Stomach smooth muscle (tissue), 2 donors: ENCODE measurements around the gene TBXAS1.

Source experiments
- H3K27ac ChIP-seq: one replicate; pipeline ENCODE4 v1.7.0; 2013; ENCODE audit warnings: mild to moderate bottlenecking, low read length, inconsistent platforms
- H3K27me3 ChIP-seq, 2 donors: one replicate each; pipeline ENCODE4 v1.7.0; 2013; ENCODE audit warnings: low read length in 2 of 2; ENCODE audit not compliant: insufficient read depth in 2 of 2, control insufficient read depth in 1 of 2
- H3K36me3 ChIP-seq, 2 donors: one replicate each; pipeline ENCODE4 v1.7.0; 2013; ENCODE audit warnings: low read length in 2 of 2; ENCODE audit not compliant: control insufficient read depth in 2 of 2, insufficient read depth in 2 of 2
- H3K4me1 ChIP-seq: one replicate; pipeline ENCODE4 v1.7.0; 2013; ENCODE audit warnings: low read length; ENCODE audit not compliant: control insufficient read depth, insufficient read depth
- H3K4me3 ChIP-seq, 2 donors: one replicate each; pipeline ENCODE4 v1.7.0; 2013; ENCODE audit warnings: low read length in 2 of 2
- H3K9ac ChIP-seq, 2 donors: one replicate each; pipeline ENCODE4 v1.7.0; 2013; ENCODE audit warnings: low read length in 2 of 2, mild to moderate bottlenecking in 1 of 2
- H3K9me3 ChIP-seq, 2 donors: one replicate each; pipeline ENCODE4 v1.7.0; 2013; ENCODE audit warnings: low read length in 2 of 2; ENCODE audit not compliant: control insufficient read depth in 2 of 2
- donor health status: healthy.
- donor health status: Pancreatic carcinoma.

Gene TBXAS1

DNA sequence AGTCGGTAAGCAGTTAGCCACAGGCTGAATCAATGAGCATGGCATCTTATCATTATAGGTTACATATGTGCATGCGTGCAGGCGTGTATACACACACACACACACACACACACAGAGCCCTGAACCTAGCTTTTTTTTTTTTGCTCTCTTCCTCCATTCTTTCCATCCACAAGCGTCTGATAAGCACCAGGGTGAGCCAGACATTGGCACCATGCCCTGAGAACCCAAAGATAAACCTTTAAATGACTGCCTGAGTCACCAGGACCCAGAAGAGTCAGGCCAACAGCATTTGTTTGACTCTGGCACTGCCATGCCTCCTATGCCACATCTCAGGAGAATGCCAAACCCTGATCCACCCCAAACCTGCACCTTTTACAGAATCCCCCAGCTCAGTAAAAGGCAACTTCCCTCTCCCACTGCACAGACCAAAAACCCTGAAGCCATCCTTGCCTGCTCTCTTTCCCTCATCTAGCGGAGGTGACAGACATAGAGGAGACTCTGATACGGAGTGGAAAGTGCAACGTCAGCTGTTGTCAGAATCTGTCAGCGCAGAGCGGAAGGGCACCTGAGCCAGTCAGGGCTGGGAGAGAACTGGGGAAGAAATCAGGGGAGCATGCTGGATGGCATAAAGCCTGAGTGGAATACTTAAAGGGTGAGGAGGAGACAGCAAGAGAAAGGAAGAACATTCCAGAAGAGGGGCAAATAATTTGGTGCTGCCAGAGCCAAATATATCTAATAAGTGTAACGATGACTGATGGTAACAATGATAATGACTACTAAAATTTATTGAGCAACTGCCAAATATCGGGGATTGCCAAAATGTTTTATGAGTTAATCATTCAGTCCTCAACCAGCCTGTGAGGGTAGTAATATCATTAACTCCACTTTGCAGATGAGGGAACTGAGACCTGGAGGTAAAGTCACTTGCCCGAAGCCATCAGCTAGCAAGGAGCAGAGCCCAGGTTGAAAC, 230.5 kb downstream of the TBXAS1 start:
- H3K36me3 ChIP-seq = peaks cover 0 to 4% of the 10 kb centered on the region in 2 donors
- no peak overlapping the region for H3K9ac ChIP-seq
- no peaks in the 10 kb centered on the region for H3K27me3 ChIP-seq
- H3K4me3 ChIP-seq = no peak overlapping the region
- H3K9me3 ChIP-seq = no peaks in the 10 kb centered on the region
- H3K27ac ChIP-seq = no peak overlapping the region
- peaks cover 26% of the 10 kb centered on the region for H3K4me1 ChIP-seq

DNA sequence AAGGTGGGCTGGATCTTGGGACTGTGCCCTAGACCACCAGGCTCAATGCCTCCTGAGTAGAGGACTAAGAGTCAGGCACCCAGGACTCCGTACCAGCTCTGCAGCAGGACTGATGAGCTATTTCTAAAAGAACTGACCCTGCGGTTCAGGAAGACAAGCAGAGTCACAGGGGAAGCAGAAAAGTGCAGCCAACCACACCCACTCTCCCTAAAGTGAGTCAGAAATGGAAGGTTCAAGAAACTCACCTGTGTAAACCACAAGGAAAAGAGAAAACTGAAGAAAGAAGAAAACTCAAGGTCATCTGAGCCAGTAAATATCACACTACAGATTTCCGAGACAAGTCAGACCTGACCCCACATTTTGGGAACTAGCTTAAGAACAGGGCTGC, 231.2 kb downstream of the TBXAS1 start:
- Histone ChIP-seq H3K4me3 (no peak overlapping the region), H3K9me3 (no peaks in the 10 kb centered on the region), H3K27ac (no peak overlapping the region), H3K27me3 (no peaks in the 10 kb centered on the region), H3K36me3 (peaks cover 0 to 4% of the 10 kb centered on the region in 2 donors), H3K9ac (no peak overlapping the region), H3K4me1 (peaks cover 26% of the 10 kb centered on the region)

DNA sequence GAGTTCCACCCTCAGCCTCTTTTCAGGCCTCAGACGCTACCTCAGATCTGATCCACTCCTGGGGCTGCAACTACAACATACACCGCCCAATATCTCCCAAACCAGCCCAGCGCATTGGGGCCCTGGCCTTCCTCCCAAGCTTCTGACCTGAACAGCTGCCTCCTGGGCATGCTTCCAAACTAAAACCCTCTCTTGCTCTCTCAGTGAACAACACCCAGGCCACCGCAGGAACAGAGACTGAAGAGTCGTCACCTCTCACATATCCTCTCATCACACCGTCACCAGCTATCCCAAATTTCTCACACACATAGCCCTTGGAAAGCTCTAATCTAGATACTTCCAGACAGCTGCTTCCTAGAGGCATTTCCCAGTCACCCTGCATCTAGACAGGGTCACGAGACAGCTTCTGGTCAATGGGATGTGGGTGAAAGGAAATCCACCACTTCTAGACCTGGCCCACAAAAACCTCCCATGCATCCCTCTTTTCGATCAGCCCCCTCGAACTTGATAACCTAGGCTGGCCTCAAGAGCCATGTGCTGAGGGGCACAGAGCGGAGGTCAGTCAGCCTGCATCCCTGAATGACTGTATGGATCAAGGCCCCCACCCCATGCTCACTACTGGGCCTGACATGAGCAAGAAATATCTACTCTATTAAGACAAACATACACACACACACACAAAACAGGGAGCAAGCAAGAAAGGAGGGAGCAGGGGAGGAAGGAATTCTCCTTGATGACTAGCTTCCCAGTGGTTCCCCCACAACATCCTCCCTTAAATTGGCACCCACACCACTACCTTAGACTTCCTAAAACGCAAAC, 231.9 kb downstream of the TBXAS1 start:
- peak overlapping the region; percentile 85 to 86 for H3K4me3 ChIP-seq

GRCh38 chr7:140061607-140061930, 232.5 kb downstream of the TBXAS1 start:
- peak overlapping the region; percentile 31 for H3K27ac ChIP-seq
- no peaks in the 10 kb centered on the region for H3K27me3 ChIP-seq
- H3K4me1 ChIP-seq = peaks cover 26% of the 10 kb centered on the region
- no peaks in the 10 kb centered on the region for H3K9me3 ChIP-seq
- H3K4me3 ChIP-seq = peak overlapping the region; percentile 85 to 86
- H3K36me3 ChIP-seq = peaks cover 0 to 2% of the 10 kb centered on the region in 2 donors
- H3K9ac ChIP-seq = peak overlapping the region; percentile 2 to 86

More for the DNA sequence above, 231.9 kb downstream of the TBXAS1 start:
- Histone ChIP-seq H3K9ac (no peak overlapping the region), H3K9me3 (no peaks in the 10 kb centered on the region), H3K36me3 (peaks cover 0 to 4% of the 10 kb centered on the region in 2 donors), H3K4me1 (peaks cover 26% of the 10 kb centered on the region), H3K27me3 (no peaks in the 10 kb centered on the region), H3K27ac (peak overlapping the region; percentile 31)

DNA sequence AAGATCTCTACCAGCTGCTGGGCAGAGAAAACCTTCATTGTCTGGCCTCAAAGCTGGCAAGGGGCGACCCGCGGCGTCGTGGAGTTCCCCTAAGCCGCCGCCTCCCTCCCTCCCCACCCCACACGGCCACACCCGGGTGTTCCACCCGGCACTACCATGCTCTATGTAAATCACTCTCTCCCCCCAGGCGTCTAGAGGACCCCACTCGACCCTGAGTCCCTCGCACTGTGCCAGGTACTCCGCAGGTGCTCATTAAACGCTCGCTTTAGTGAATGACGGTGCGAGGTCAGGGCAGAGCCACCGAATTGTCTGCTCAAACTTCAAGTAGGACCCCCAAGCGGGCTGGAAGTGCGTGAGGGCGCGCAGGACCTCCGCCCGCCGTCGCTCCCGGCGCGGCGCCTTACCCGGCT, 233.1 kb downstream of the TBXAS1 start:
- peak overlapping the region; percentile 64 to 86 for H3K9ac ChIP-seq

DNA sequence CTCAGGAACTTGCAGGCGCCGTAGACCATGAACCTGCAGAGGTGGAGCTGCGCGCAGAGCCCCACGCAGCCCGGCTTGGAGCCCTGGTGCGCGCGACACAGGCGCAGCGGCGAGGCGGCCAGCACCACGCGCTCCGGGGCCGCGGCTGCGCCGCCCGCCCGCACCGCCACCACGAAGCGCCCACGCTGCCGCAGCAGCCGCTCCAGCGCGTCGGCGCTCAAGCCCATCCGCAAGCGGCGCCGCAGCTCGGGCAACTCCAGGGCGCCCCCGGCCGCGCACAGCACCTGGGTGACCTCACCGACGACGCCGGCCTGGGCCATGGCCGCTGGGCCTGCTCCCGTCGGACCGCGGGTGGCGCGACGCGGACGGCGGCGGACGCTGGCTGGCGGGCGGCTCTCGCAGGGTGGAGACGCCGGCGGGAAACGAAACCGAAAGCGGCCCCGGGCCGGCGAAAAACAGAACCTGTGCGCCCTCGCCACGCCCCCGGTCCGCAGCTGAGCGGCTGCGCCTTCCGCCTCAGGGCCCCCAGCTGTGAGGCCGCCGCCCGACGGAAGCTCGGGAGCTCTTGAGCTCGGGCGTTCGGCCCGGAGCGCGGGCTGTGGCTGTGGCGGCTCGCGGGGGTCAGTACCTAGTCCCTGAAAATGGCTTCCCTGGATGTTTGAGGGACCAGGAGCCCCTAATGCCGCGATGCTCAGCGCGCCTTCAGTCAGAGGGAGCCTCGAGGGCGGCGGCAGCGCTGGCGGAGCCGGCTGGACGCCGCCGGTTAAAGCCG, 233.7 kb downstream of the TBXAS1 start, which contains the start of gene PARP12:
TSS of gene PARP12 (minus strand) at position 424 of the 772 bp plus-strand sequence. CDS start at position 320, 104 bp downstream.
- Histone ChIP-seq H3K27ac (peak within 1 kb of the TSS; percentile 77), H3K36me3 (no peaks in the 10 kb centered on the region), H3K9ac (peak within 1 kb of the TSS; percentile 81 to 86), H3K4me1 (peaks cover 26% of the 10 kb centered on the region), H3K9me3 (peaks cover 0 to 3% of the 10 kb centered on the region in 2 donors), H3K27me3 (no peaks in the 10 kb centered on the region), H3K4me3 (peak within 1 kb of the TSS; percentile 85 to 86)

More for the DNA sequence above, 233.1 kb downstream of the TBXAS1 start:
- H3K27ac ChIP-seq = peak overlapping the region; percentile 77
- H3K4me1 ChIP-seq = peaks cover 26% of the 10 kb centered on the region
- peaks cover 0 to 2% of the 10 kb centered on the region in 2 donors for H3K9me3 ChIP-seq
- H3K4me3 ChIP-seq = peak overlapping the region; percentile 85 to 86
- H3K36me3 ChIP-seq = peaks cover 0 to 1% of the 10 kb centered on the region in 2 donors
- no peaks in the 10 kb centered on the region for H3K27me3 ChIP-seq

- Histone ChIP-seq H3K27ac (no peak overlapping the region), H3K9me3 (peaks cover 0 to 3% of the 10 kb centered on the region in 2 donors), H3K4me3 (no peak overlapping the region), H3K4me1 (peaks cover 1% of the 10 kb centered on the region), H3K36me3 (no peaks in the 10 kb centered on the region), H3K9ac (no peak overlapping the region), H3K27me3 (no peaks in the 10 kb centered on the region)
These were observed 238.0 kb downstream of the TBXAS1 start for GRCh38 chr7:140067052-140067451.

- Histone ChIP-seq H3K9ac (no peak overlapping the region), H3K27ac (no peak overlapping the region), H3K4me3 (no peak overlapping the region), H3K4me1 (no peaks in the 10 kb centered on the region), H3K9me3 (peaks cover 0 to 3% of the 10 kb centered on the region in 2 donors), H3K36me3 (no peaks in the 10 kb centered on the region), H3K27me3 (no peaks in the 10 kb centered on the region)
These were observed 239.0 kb downstream of the TBXAS1 start for GRCh38 chr7:140068033-140068432.

GRCh38 chr7:140069298-140069949, 240.4 kb downstream of the TBXAS1 start:
- H3K27me3 ChIP-seq = no peaks in the 10 kb centered on the region
- H3K4me3 ChIP-seq = no peak overlapping the region
- no peak overlapping the region for H3K27ac ChIP-seq
- H3K36me3 ChIP-seq = no peaks in the 10 kb centered on the region
- H3K9me3 ChIP-seq = peaks cover 0 to 3% of the 10 kb centered on the region in 2 donors
- no peak overlapping the region for H3K9ac ChIP-seq
- H3K4me1 ChIP-seq = no peaks in the 10 kb centered on the region
